ENCODE measurements around the gene CEP78.

CEP78 gene

DNA sequence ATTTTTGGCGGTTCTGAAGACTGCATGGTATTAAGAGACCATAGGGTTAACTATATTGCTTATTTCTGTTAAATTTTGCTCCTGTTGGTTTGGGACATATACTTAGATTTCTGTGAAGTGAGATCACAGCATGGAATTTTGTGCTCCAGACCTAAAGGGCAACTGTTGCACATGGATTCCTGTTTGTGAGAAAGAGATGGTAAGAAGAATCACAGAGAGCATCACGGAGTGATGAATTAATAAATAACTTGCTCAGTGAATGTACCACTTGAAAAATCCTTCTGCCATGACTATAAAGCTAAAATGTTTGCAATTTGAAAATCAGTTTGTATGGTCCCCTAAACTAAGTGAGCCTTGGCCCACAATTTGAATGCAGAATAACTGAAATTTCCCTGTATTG lies 65.6 kb downstream of the CEP78 start:
- no peaks in the 10 kb centered on the region for H3K79me2 ChIP-seq (ENCODE audit: insufficient read depth, low read length)
- H3K9ac ChIP-seq (ENCODE audit: low read depth, low read length, poor library complexity, severe bottlenecking): no peak overlapping the region
- H3K4me1 ChIP-seq (ENCODE audit: insufficient read depth, low read length, poor library complexity, severe bottlenecking): no peaks in the 10 kb centered on the region
- no peak overlapping the region for H3K4me3 ChIP-seq (ENCODE audit: low read length, poor library complexity, severe bottlenecking)
- no peaks in the 10 kb centered on the region for H3K9me3 ChIP-seq (ENCODE audit: insufficient read depth, low read depth, low read length)
- no peaks in the 10 kb centered on the region for H3F3A ChIP-seq (ENCODE audit: low read depth)
- no peak overlapping the region for H2AFZ ChIP-seq (ENCODE audit: low read length)
- no peaks in the 10 kb centered on the region for H4K20me1 ChIP-seq (ENCODE audit: insufficient read depth, low read length, poor library complexity, severe bottlenecking)
- H3K4me2 ChIP-seq (ENCODE audit: low read depth, low read length, poor library complexity, severe bottlenecking): no peak overlapping the region
- no peaks in the 10 kb centered on the region for H3K9me2 ChIP-seq (replicated peaks; ENCODE audit: low read depth, low read length)
- no peak for TF ChIP-seq EZH2phosphoT487 (IDR thresholded peaks at IDR 0.05; ENCODE audit: borderline replicate concordance)
- TF ChIP-seq CTCF (conservative IDR thresholded peaks at IDR 0.05; ENCODE audit: low read length): no peak
- no peaks in the 10 kb centered on the region for H3K27me3 ChIP-seq (ENCODE audit: insufficient read depth, low read length, poor library complexity, severe bottlenecking)
- no peaks in the 10 kb centered on the region for H3K36me3 ChIP-seq (ENCODE audit: insufficient read depth, low read length)

DNA sequence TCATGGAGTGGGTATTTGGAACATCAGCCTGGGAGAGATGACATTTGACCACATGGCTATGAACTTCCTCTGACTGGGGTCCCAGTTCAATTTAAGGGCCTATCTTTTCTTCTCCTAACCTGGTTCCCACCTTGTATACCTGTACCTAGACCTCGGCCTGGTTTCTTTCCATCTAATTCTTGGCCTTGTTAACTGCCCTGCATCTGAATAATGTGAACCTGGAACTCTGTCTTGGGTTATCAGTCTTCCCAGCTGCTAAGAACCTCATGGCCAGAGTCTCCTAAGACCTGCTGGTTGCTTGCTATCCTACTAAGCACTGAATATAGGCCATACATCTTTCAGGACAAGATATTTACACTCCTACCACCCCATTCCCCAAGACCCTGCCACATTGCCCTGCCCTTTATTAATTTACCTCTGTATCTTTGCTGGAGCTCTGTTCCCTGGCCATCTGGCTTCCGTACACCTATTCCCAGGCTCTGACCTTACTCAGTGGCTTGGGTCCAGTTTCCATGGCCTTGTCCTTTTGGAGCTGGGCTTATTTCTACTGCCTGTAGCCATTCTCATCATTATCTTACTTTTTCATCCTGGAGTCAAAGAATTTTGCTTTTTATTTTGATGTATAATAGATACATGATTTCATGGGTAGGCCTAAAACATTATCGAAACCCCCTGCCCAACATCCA lies 67.6 kb downstream of the CEP78 start:
- no peaks in the 10 kb centered on the region for H3K27me3 ChIP-seq (ENCODE audit: insufficient read depth, low read length, poor library complexity, severe bottlenecking)
- no peaks in the 10 kb centered on the region for H4K20me1 ChIP-seq (ENCODE audit: insufficient read depth, low read length, poor library complexity, severe bottlenecking)
- no peaks in the 10 kb centered on the region for H3F3A ChIP-seq (ENCODE audit: low read depth)
- no peak overlapping the region for H2AFZ ChIP-seq (ENCODE audit: low read length)
- H3K9me3 ChIP-seq (ENCODE audit: insufficient read depth, low read depth, low read length): no peaks in the 10 kb centered on the region
- H3K4me3 ChIP-seq (ENCODE audit: low read length, poor library complexity, severe bottlenecking): no peak overlapping the region
- H3K9ac ChIP-seq (ENCODE audit: low read depth, low read length, poor library complexity, severe bottlenecking): no peak overlapping the region
- H3K36me3 ChIP-seq (ENCODE audit: insufficient read depth, low read length): no peaks in the 10 kb centered on the region
- no peak overlapping the region for H3K4me2 ChIP-seq (ENCODE audit: low read depth, low read length, poor library complexity, severe bottlenecking)
- H3K4me1 ChIP-seq (ENCODE audit: insufficient read depth, low read length, poor library complexity, severe bottlenecking): no peaks in the 10 kb centered on the region
- no peaks in the 10 kb centered on the region for H3K79me2 ChIP-seq (ENCODE audit: insufficient read depth, low read length)
- H3K9me2 ChIP-seq (replicated peaks; ENCODE audit: low read depth, low read length): no peaks in the 10 kb centered on the region
- no peak for TF ChIP-seq CTCF (conservative IDR thresholded peaks at IDR 0.05; ENCODE audit: low read length)
- no peak for TF ChIP-seq EZH2phosphoT487 (IDR thresholded peaks at IDR 0.05; ENCODE audit: borderline replicate concordance)

- TF ChIP-seq EZH2phosphoT487 (IDR thresholded peaks at IDR 0.05; ENCODE audit: borderline replicate concordance) (no peak), CTCF (conservative IDR thresholded peaks at IDR 0.05; ENCODE audit: low read length) (no peak)
- Histone ChIP-seq H3K4me1 (ENCODE audit: insufficient read depth, low read length, poor library complexity, severe bottlenecking) (no peaks in the 10 kb centered on the region), H3K9me3 (ENCODE audit: insufficient read depth, low read depth, low read length) (no peaks in the 10 kb centered on the region), H3F3A (ENCODE audit: low read depth) (no peaks in the 10 kb centered on the region), H3K9ac (ENCODE audit: low read depth, low read length, poor library complexity, severe bottlenecking) (no peak overlapping the region), H3K36me3 (ENCODE audit: insufficient read depth, low read length) (no peaks in the 10 kb centered on the region), H3K9me2 (replicated peaks; ENCODE audit: low read depth, low read length) (no peaks in the 10 kb centered on the region), H3K27me3 (ENCODE audit: insufficient read depth, low read length, poor library complexity, severe bottlenecking) (no peaks in the 10 kb centered on the region), H3K4me2 (ENCODE audit: low read depth, low read length, poor library complexity, severe bottlenecking) (no peak overlapping the region), H3K4me3 (ENCODE audit: low read length, poor library complexity, severe bottlenecking) (no peak overlapping the region), H2AFZ (ENCODE audit: low read length) (no peak overlapping the region), H4K20me1 (ENCODE audit: insufficient read depth, low read length, poor library complexity, severe bottlenecking) (no peaks in the 10 kb centered on the region), H3K79me2 (ENCODE audit: insufficient read depth, low read length) (no peaks in the 10 kb centered on the region)
Observed at GRCh38 chr9:78304357-78304756, 68.5 kb downstream of the CEP78 start.

Measured in Loucy (cell line).